Measurements from ENCODE around the gene MTFR1L.

- no peak for TF ChIP-seq GATA3 (IDR thresholded peaks at IDR 0.05; ENCODE audit: low read depth, low read length)
- no peak for TF ChIP-seq GATA2 (IDR thresholded peaks at IDR 0.05; ENCODE audit: low read depth, low read length)
These were observed 15.1 kb downstream of the MTFR1L start for GRCh38 chr1:25834894-25835293.

Measured in SH-SY5Y (cell line).